ENCODE data around the gene CREB5.

DNA sequence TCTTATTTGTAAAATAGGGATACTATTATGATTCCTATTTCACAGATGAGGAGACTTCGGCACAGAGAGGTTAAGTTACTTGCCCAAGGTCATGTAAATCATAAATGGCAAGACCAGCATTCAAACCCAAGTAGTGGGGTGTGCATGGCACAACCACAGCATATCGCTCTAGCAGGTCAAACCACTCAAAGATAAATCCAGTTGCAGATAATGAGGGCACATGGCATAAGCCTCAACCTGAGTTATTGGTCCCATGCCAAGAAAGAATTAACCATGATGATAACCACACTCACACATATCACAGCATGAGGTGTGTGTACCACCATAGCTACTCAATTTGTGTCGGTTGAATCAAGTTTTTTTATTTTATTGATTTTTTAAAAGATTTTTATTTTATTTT, 180.5 kb downstream of the CREB5 start:
- TF ChIP-seq, protein P1, sequence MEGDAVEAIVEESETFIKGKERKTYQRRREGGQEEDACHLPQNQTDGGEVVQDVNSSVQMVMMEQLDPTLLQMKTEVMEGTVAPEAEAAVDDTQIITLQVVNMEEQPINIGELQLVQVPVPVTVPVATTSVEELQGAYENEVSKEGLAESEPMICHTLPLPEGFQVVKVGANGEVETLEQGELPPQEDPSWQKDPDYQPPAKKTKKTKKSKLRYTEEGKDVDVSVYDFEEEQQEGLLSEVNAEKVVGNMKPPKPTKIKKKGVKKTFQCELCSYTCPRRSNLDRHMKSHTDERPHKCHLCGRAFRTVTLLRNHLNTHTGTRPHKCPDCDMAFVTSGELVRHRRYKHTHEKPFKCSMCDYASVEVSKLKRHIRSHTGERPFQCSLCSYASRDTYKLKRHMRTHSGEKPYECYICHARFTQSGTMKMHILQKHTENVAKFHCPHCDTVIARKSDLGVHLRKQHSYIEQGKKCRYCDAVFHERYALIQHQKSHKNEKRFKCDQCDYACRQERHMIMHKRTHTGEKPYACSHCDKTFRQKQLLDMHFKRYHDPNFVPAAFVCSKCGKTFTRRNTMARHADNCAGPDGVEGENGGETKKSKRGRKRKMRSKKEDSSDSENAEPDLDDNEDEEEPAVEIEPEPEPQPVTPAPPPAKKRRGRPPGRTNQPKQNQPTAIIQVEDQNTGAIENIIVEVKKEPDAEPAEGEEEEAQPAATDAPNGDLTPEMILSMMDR (IDR thresholded peaks at IDR 0.05) = no peak
- TF ChIP-seq POLR2A (IDR thresholded peaks at IDR 0.05) (no peak), POLR2AphosphoS5 (IDR thresholded peaks at IDR 0.05) (no peak)
